Endodermal cell (in vitro differentiated cells): Measurements from ENCODE around the gene SNAPC2. TPM values are rescaled to one million over a fixed set of nuclear protein-coding genes. Genes with fewer than 3 reads are reported as not detected.

ENCODE experiments used
- DNase-seq: peaks from one replicate; pipeline ENCODE4 v3.0.0-alpha.2; 2017
- H3K27ac ChIP-seq: 2 replicates; pipeline ENCODE4 v1.5.1; 2013; ENCODE audit warnings: mild to moderate bottlenecking, low read depth, low read length, moderate library complexity
- H3K27me3 ChIP-seq: 2 replicates; pipeline ENCODE4 v1.6.1; 2013; ENCODE audit warnings: mild to moderate bottlenecking, low read length, moderate library complexity; ENCODE audit not compliant: insufficient read depth, control insufficient read depth, poor library complexity, severe bottlenecking
- H3K36me3 ChIP-seq: 2 replicates; pipeline ENCODE4 v1.7.0; 2013; ENCODE audit warnings: mild to moderate bottlenecking, low read length, moderate library complexity; ENCODE audit not compliant: control insufficient read depth, insufficient read depth
- H3K4me1 ChIP-seq: one replicate; pipeline ENCODE4 v1.7.0; 2013; ENCODE audit warnings: low read length; ENCODE audit not compliant: control insufficient read depth, insufficient read depth
- H3K4me3 ChIP-seq: 2 replicates; pipeline ENCODE4 v1.5.1; 2013; ENCODE audit warnings: mild to moderate bottlenecking, low read length, moderate library complexity
- H3K9ac ChIP-seq: 2 replicates; pipeline ENCODE4 v1.6.1; 2013; ENCODE audit warnings: mild to moderate bottlenecking, low read length, moderate library complexity; ENCODE audit not compliant: poor library complexity, severe bottlenecking; ENCODE audit errors: extremely low read depth
- H3K9me3 ChIP-seq: 2 replicates; pipeline ENCODE4 v1.6.1; 2013; ENCODE audit warnings: mild to moderate bottlenecking, low read length, moderate library complexity; ENCODE audit not compliant: control insufficient read depth
- H3K27ac Mint-ChIP-seq: 2 replicates; pipeline ENCODE4 v1.8.0; 2020; ENCODE audit warnings: mixed read lengths
- H3K27me3 Mint-ChIP-seq: 2 replicates; pipeline ENCODE4 v1.8.0; 2021; ENCODE audit warnings: mild to moderate bottlenecking, mixed read lengths; ENCODE audit not compliant: insufficient read depth
- H3K36me3 Mint-ChIP-seq: 2 replicates; pipeline ENCODE4 v1.8.0; 2020; ENCODE audit warnings: low read depth, mixed read lengths
- H3K4me1 Mint-ChIP-seq: 2 replicates; pipeline ENCODE4 v1.8.0; 2020; ENCODE audit warnings: mixed read lengths
- H3K4me3 Mint-ChIP-seq: 2 replicates; pipeline ENCODE4 v1.8.0; 2020; ENCODE audit warnings: mild to moderate bottlenecking, moderate library complexity, mixed read lengths
- H3K9me3 Mint-ChIP-seq: 2 replicates; pipeline ENCODE4 v1.8.0; 2020; ENCODE audit warnings: mild to moderate bottlenecking, mixed read lengths
- WGBS, 2 experiments: methylation state at CpG; one replicate each; pipeline versions ENCODE4 v1.1.5 to v1.1.7; 2013; ENCODE audit warnings: missing lambda C conversion rate in 2 of 2, mixed read lengths in 1 of 2; ENCODE audit not compliant: insufficient coverage in 1 of 2, insufficient read length in 1 of 2; 5-methylcytosine and 5-hydroxymethylcytosine counted together
- total RNA-seq, 2 donors: library from RNA; stranded (reverse); fragmentation: NEBNext Ultra II Directional in 1 of 2; extraction: Animal tissue kit (Norgen Biotek cat#: 25700) in 1 of 2; gene quantifications; 2 replicates in 1 of 2; 3 replicates in 1 of 2; pipeline ENCODE4 v1.2.1, GENCODE V29; 2021
- TF ChIP-seq, protein P1 (sequence below): fragments of 200-600 bp; sonication (generic); conservative IDR thresholded peaks from 2 replicates; pipeline ENCODE4 v1.5.0; 2021; ENCODE audit warnings: antibody characterized with exemption, mild to moderate bottlenecking

The SNAPC2 gene
- total RNA-seq, 2 donors from 2014 or later = 11.9 to 14.2 TPM

DNA sequence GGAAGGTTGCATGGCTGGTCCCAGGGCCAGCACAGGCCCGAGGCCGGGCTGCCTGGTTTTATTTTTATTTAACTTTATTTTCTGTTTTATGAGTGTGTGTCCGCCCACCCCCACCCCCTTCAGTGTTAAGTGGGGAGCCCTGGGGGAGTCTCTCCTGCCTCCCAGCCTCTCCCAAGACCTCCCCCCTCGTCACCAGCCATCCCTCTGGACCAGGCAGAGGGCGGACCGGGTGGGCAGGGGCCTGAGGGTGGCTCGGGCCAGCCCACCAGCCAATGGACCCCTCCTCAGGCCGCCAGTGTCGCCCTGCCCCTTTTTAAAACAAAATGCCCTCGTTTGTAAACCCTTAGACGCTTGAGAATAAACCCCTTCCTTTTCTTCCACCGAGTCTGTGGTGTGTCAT is 6.0 kb upstream of the SNAPC2 start:
- H3K9ac ChIP-seq = no peak overlapping the region
- peaks cover 45% of the 10 kb centered on the region for H3K27me3 Mint-ChIP-seq
- no peak overlapping the region for H3K27ac Mint-ChIP-seq
- H3K27me3 ChIP-seq = peaks cover 43% of the 10 kb centered on the region
- no peaks in the 10 kb centered on the region for H3K9me3 ChIP-seq
- peaks cover 17% of the 10 kb centered on the region for H3K36me3 Mint-ChIP-seq
- no peak overlapping the region for H3K4me3 Mint-ChIP-seq
- 84% methylated on average over 9 of the region's 12 CpGs; no CpG with 5 or more reads in 1 of the 2 experiments for WGBS, 2 experiments
- H3K27ac ChIP-seq = no peak overlapping the region
- H3K4me3 ChIP-seq = no peak overlapping the region
- no peak for DNase-seq
- TF ChIP-seq, protein P1, sequence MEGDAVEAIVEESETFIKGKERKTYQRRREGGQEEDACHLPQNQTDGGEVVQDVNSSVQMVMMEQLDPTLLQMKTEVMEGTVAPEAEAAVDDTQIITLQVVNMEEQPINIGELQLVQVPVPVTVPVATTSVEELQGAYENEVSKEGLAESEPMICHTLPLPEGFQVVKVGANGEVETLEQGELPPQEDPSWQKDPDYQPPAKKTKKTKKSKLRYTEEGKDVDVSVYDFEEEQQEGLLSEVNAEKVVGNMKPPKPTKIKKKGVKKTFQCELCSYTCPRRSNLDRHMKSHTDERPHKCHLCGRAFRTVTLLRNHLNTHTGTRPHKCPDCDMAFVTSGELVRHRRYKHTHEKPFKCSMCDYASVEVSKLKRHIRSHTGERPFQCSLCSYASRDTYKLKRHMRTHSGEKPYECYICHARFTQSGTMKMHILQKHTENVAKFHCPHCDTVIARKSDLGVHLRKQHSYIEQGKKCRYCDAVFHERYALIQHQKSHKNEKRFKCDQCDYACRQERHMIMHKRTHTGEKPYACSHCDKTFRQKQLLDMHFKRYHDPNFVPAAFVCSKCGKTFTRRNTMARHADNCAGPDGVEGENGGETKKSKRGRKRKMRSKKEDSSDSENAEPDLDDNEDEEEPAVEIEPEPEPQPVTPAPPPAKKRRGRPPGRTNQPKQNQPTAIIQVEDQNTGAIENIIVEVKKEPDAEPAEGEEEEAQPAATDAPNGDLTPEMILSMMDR = no peak
- H3K36me3 ChIP-seq = peaks cover 15% of the 10 kb centered on the region
- no peaks in the 10 kb centered on the region for H3K9me3 Mint-ChIP-seq
- peaks cover 2% of the 10 kb centered on the region for H3K4me1 Mint-ChIP-seq
- no peaks in the 10 kb centered on the region for H3K4me1 ChIP-seq

DNA sequence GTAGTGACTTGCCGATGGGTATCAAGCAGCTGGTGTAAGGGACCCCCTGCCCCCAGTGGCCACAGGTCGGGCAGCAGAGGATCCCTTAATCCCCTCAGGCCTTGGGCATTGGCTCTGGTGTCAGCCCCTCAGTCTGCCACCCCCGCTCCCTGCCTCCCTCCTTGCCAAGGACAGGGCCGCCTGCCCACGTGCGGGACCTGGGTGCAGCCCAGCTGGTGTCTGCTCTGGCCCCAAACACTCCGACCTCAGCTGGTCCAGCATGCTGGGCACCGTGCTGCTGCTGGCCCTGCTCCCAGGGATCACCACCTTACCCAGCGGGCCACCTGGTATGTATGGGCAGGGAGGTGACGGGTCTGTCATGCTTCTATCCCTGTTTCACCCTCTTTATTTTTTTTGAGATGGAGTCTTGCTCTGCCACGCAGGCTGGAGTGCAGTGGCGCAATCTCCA is 5.5 kb upstream of the SNAPC2 start, which contains the start of gene TGFBR3L:
Gene TGFBR3L (plus strand): TSS at position 233 of the 448 bp plus-strand sequence.
- no peak within 1 kb of the TSS for H3K27ac ChIP-seq
- TF ChIP-seq, protein P1 = no peak
- H3K9ac ChIP-seq = no peak within 1 kb of the TSS
- no peak within 1 kb of the TSS for H3K4me3 ChIP-seq
- 88 to 94% methylated on average over 10 to 12 of the region's 12 CpGs for WGBS, 2 experiments
- H3K27ac Mint-ChIP-seq = no peak within 1 kb of the TSS
- peak within 1 kb of the TSS; percentile 53 for H3K4me3 Mint-ChIP-seq
- H3K36me3 ChIP-seq = peaks cover 15% of the 10 kb centered on the region
- H3K4me1 Mint-ChIP-seq = peaks cover 3% of the 10 kb centered on the region
- peaks cover 44% of the 10 kb centered on the region for H3K27me3 ChIP-seq
- no peaks in the 10 kb centered on the region for H3K9me3 ChIP-seq
- H3K27me3 Mint-ChIP-seq = peaks cover 47% of the 10 kb centered on the region
- no peaks in the 10 kb centered on the region for H3K9me3 Mint-ChIP-seq
- peaks cover 17% of the 10 kb centered on the region for H3K36me3 Mint-ChIP-seq
- DNase-seq = no peak
- no peaks in the 10 kb centered on the region for H3K4me1 ChIP-seq

DNA sequence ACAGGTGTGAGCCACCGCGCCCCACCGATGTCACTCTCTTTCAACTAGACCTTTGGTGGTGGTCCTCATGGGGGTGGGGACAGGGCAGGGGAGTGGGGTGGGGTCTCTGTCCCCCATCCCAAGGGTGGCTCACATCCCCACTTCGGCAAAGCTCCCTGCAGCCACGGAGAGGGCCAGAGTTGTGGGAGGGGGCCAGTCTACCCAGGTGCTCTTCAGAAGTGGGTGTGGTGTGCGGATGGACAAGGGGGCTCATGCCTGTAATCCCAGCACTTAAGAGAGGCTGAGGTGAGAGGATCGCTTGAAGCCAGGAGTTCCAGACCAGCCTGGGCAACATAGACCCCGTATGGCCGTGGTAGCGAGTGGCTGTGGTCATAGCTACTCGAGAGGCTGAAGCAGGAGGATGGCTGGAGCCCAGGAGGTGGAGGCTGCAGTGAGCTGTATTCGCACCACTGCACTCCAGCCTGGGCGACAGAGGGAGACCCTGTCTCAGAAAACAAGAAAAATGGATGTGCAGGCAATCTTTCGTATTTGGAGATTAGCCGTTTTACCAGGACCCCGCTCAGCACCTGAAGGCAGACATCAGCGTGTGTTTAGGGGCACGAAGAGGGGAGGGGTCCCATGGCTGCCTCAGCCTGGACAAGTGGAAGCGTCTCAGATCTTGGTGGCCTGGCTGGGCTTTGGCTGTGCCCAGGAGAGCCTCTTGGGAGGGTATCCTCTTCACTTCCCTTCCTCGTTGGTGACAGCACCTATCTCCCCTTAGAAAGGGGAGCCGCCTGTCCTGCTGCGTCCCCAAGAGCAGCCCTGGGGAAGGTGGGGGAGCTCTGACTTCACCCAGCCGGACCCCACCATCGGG is 4.7 kb upstream of the SNAPC2 start:
- no peaks in the 10 kb centered on the region for H3K9me3 ChIP-seq
- Mint-ChIP-seq H3K27me3 (peaks cover 49% of the 10 kb centered on the region), H3K36me3 (peaks cover 16% of the 10 kb centered on the region), H3K4me3 (peak overlapping the region; percentile 53), H3K27ac (no peak overlapping the region), H3K4me1 (peaks cover 6% of the 10 kb centered on the region), H3K9me3 (no peaks in the 10 kb centered on the region)
- no peaks in the 10 kb centered on the region for H3K4me1 ChIP-seq
- TF ChIP-seq, protein P1 = no peak
- no peak for DNase-seq
- H3K9ac ChIP-seq = no peak overlapping the region
- H3K27ac ChIP-seq = no peak overlapping the region
- 70 to 76% methylated on average over 21 to 24 of the region's 24 CpGs for WGBS, 2 experiments
- H3K36me3 ChIP-seq = peaks cover 11% of the 10 kb centered on the region
- no peak overlapping the region for H3K4me3 ChIP-seq
- peaks cover 44% of the 10 kb centered on the region for H3K27me3 ChIP-seq
